ENCODE data around the gene IPO7.
A peak's percentile ranks its signal among the peaks of the same experiment; 100 is the strongest.
"Not testable (repeated sequence)": the region's sequence is repeated elsewhere in the genome, so short reads cannot be mapped to it uniquely, and the experiment has no call there.

The IPO7 gene

DNA sequence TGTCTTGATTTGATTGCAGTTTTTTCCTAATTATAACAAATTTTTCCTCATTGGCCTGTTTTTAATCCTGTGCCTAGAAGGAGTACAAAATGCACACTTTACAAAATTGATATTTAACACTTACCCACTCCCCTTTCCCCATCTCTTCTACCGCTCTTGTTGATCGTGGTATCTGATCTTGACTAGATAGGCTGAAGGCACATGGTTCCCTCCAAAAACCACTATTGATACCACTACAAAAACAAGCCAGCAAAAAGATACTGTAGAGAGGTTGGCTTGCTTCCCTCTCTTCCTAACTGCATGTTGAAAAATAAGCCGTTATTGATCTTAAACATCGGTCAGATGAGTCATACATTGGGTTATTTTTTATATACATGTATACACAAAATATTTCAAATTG, 61.8 kb downstream of the IPO7 start:
- Mint-ChIP-seq H3K36me3 (ENCODE audit: insufficient read depth) (peaks cover 42% of the 10 kb centered on the region), H3K27ac (ENCODE audit: low read depth) (no peak overlapping the region), H3K27me3 (no peaks in the 10 kb centered on the region), H3K9me3 (no peaks in the 10 kb centered on the region), H3K4me3 (no peak overlapping the region), H3K4me1 (no peaks in the 10 kb centered on the region)
- DNase-seq (ENCODE audit: low spot score in 2 of 2) (no peak), ATAC-seq (replicated peaks; ENCODE audit: extremely low read depth, poor library complexity, severe bottlenecking) (no peak)

DNA sequence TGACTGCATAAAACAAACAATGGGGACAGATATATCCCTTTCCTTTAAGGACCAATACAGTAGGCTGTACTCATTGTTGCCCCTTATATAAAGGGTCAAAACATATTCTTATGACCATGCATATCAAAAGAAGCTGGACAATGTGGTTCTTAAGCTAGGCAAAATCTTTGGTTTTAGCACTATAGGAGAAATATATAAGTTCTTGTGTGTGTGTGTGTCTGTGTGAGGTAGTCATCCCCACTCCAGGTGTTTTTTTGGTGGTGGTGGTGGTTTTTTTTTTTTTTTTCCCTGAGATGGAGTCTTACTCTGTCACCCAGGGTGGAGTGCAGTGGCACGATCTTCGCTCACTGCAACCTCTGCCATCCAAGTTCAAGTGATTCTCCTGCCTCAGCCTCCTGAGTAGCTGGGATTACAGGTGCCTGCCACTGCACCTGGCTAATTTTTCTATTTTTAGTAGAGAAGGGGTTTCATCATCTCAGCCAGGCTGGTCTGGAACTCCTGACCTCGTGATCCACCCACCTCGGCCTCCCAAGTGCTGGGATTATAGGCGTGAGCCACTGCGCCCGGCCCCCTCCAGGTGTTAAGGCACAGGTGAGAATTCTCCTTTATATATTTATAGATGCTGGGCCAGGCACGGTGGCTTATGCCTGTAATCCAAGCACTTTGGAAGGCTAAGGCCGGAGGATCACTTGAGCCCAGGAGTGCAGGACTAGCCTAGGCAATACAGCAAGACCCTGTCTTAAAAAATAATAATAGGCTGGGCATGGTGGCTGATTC, 64.3 kb downstream of the IPO7 start:
- ATAC-seq (replicated peaks; ENCODE audit: extremely low read depth, poor library complexity, severe bottlenecking), result no peak
- Mint-ChIP-seq H3K4me1 (no peaks in the 10 kb centered on the region), H3K36me3 (ENCODE audit: insufficient read depth) (peaks cover 20% of the 10 kb centered on the region), H3K4me3 (no peak overlapping the region), H3K27ac (ENCODE audit: low read depth) (no peak overlapping the region), H3K9me3 (peaks cover 4% of the 10 kb centered on the region), H3K27me3 (no peaks in the 10 kb centered on the region)
- DNase-seq (ENCODE audit: low spot score in 2 of 2), result no peak

DNA sequence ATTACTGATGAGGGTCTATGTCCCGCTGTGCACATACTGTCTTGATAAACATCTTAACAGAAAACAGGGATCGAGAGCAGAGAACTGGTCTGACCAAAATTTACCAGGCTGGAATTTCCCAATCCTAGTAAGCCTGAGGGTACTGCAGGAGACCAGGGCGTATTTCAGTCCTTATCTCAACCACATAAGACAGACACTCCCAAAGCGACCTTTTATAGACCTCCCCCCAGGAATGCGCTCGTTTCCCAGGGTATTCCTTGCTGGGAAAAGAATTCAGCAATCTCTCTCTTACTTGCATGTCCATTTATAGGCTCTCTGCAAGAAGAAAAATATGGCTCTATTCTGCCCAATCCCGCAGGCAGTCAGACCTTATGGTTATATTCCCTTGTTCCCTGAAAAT, 67.6 kb downstream of the IPO7 start:
- not testable (repeated sequence) for DNase-seq (ENCODE audit: low spot score in 2 of 2); H3K4me1 Mint-ChIP-seq; H3K36me3 Mint-ChIP-seq (ENCODE audit: insufficient read depth); H3K4me3 Mint-ChIP-seq; H3K27me3 Mint-ChIP-seq; H3K9me3 Mint-ChIP-seq; H3K27ac Mint-ChIP-seq (ENCODE audit: low read depth); ATAC-seq (replicated peaks; ENCODE audit: extremely low read depth, poor library complexity, severe bottlenecking)

DNA sequence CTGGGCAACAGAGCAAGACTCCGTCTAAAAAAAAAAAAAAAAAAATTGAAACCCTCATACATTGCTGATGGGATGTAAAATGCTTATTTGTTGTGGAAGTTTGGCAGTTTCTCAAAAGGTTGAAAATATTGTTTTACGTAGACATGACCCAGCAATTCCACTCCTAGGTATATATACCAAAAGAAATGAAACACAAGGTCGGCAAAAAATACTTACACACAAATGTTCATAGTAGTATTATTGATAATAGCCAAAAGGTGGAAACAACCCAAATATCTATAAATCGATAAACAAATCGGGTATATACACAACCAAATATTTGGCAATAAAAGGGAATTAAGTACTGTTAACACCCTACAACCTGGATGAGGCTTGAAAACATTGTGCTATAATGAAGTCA, 71.3 kb downstream of the IPO7 start:
- Mint-ChIP-seq H3K4me1 (peaks cover 12% of the 10 kb centered on the region), H3K27me3 (no peaks in the 10 kb centered on the region), H3K9me3 (peaks cover 4% of the 10 kb centered on the region), H3K36me3 (ENCODE audit: insufficient read depth) (peaks cover 7% of the 10 kb centered on the region), H3K4me3 (no peak overlapping the region), H3K27ac (ENCODE audit: low read depth) (no peak overlapping the region)
- ATAC-seq (replicated peaks; ENCODE audit: extremely low read depth, poor library complexity, severe bottlenecking) (no peak), DNase-seq (ENCODE audit: low spot score in 2 of 2) (no peak)

DNA sequence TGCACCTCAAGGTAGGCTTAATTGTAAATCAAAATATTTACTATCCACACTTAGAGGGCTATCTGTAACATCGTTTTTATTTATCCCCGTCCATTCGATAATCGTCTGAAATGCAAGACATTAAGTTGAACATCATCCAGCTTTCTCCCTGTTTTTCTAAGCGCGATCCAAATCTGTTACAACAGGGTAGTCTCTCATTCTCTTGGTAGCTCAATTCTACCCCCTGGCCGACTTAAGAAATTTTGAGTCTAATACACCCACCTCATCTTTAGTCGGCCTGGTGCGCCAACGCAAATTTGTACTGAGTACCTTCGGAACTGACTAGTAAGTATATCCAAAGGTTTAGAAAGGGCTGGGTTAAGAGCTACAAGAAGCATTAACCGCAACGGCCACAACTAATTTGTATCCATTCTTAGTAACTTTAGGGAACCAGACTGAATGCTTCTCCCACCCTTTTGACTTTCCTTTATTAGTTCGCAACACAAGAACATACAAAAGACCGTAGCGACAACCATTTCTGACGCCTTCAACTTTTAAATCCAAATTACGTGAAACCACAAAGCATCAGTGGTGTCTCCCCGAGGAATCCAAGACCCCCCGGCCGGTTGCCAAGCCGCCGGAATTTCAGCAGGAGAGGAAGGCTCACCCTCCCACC, 75.3 kb downstream of the IPO7 start:
- Mint-ChIP-seq H3K4me1 (peaks cover 34% of the 10 kb centered on the region), H3K4me3 (peak overlapping the region; percentile 94), H3K36me3 (ENCODE audit: insufficient read depth) (peaks cover 11% of the 10 kb centered on the region), H3K9me3 (no peaks in the 10 kb centered on the region), H3K27me3 (no peaks in the 10 kb centered on the region), H3K27ac (ENCODE audit: low read depth) (peak overlapping the region; percentile 100)
- peak in 1 of 2 donors; percentile 15 for DNase-seq (ENCODE audit: low spot score in 2 of 2)
- no peak for ATAC-seq (replicated peaks; ENCODE audit: extremely low read depth, poor library complexity, severe bottlenecking)

DNA sequence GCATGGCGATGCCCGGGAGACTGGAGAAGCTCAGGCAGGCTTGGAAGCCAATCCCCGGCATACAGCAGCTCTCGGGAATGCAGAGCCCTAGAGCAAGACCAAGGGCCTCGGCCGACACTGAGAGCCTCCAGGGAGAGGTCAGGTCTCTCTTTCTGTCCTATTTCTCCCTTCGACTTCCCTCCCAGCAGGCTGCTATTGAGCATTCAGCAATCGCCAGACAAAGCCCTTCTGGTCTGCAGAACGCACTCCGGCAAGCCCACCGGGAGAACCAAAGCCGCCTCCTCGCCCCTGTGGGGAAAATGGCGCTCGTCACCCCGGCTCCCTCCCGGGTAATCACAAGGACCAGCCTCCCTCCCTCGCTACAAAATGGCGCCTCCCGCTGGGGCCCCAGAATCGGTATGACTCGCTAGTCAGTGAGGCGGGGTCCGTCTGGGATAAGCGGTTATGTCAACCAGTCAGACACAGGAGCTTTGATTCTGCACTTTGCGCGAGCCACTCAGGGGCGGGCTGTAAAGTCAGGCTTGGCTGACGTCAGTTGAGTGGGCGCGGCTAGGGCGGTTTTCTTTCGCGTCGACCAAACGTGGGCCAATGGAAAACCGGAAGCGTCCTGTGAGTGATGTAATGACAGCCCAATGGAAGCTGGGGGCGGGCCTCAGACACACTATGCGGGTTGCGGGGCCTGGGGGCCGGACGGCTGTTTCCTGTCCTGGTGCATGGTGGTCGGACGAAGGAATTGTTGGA, 76.0 kb downstream of the IPO7 start, which contains the start of gene ZNF143:
Gene ZNF143 (plus strand): TSS at position 691 of the 741 bp plus-strand sequence. CDS start 10,297 bp downstream, outside the sequence.
- Mint-ChIP-seq H3K4me1 (peaks cover 34% of the 10 kb centered on the region), H3K4me3 (peak within 1 kb of the TSS; percentile 94), H3K27ac (ENCODE audit: low read depth) (peak within 1 kb of the TSS; percentile 100), H3K36me3 (ENCODE audit: insufficient read depth) (peaks cover 11% of the 10 kb centered on the region), H3K27me3 (no peaks in the 10 kb centered on the region), H3K9me3 (no peaks in the 10 kb centered on the region)
- ATAC-seq (replicated peaks; ENCODE audit: extremely low read depth, poor library complexity, severe bottlenecking) (peak; percentile 88), DNase-seq (ENCODE audit: low spot score in 2 of 2) (peak; percentile 99 to 100)

DNA sequence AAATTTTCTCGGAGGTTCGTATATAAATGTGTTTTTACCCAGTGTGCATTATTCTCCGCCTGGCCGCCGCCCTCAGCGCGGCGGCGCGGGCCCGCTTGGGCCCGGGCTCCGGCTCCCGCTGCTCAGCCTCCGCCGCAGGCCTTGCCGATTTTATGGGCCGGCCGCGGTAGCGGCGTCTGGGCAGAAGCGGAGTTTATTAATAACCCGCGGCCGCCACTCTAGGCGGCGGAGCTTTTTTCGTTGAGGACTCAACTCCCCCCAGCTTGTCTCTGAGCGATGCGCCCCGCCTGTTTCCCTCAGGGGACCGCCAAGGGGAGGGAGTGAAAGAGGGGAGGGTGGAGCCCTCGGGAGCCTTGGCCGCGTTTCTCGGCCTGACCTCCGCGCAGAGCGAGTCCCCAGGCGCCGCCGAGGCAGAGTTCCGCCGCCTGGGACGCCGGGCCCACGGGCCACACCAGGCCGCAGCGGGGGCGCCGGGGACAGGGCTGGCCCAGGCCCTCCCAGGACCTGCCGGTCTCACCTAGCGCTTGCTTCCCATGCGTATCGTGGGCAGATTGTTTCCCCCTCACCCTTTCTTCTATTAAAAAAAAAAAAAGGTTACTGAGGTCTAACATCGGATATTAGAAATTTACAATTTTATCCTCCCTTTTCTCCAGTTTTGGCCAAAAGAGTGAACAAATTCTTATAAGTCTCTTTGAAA, 76.8 kb downstream of the IPO7 start:
- DNase-seq (ENCODE audit: low spot score in 2 of 2) (peak; percentile 65 to 78), ATAC-seq (replicated peaks; ENCODE audit: extremely low read depth, poor library complexity, severe bottlenecking) (peak; percentile 47)
- Mint-ChIP-seq H3K9me3 (no peaks in the 10 kb centered on the region), H3K4me1 (peaks cover 34% of the 10 kb centered on the region), H3K27me3 (no peaks in the 10 kb centered on the region), H3K4me3 (peak overlapping the region; percentile 94), H3K36me3 (ENCODE audit: insufficient read depth) (peaks cover 11% of the 10 kb centered on the region), H3K27ac (ENCODE audit: low read depth) (peak overlapping the region; percentile 100)

DNA sequence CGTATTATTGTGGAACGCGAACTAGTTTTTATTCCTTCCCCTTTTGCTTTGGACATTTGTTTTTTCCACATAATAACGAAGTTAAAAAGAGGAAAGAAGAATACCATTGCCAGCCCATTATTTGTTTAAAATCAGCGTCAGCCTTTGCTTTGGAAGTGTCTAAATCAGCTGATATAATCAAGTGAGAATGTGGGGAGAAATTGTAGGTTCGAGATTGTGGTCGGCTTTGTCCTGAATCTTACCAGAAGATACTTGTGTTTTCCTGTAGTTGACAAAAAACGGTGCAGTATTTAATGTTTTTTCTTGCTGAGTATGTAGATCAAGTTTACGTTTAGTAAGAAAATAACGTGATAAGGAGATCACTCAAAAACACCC, 77.3 kb downstream of the IPO7 start:
- ATAC-seq (replicated peaks; ENCODE audit: extremely low read depth, poor library complexity, severe bottlenecking), result no peak
- Mint-ChIP-seq H3K4me3 (peak overlapping the region; percentile 94), H3K27ac (ENCODE audit: low read depth) (peak overlapping the region; percentile 100), H3K4me1 (peaks cover 38% of the 10 kb centered on the region), H3K27me3 (no peaks in the 10 kb centered on the region), H3K36me3 (ENCODE audit: insufficient read depth) (peaks cover 12% of the 10 kb centered on the region), H3K9me3 (no peaks in the 10 kb centered on the region)
- DNase-seq (ENCODE audit: low spot score in 2 of 2), result no peak

DNA sequence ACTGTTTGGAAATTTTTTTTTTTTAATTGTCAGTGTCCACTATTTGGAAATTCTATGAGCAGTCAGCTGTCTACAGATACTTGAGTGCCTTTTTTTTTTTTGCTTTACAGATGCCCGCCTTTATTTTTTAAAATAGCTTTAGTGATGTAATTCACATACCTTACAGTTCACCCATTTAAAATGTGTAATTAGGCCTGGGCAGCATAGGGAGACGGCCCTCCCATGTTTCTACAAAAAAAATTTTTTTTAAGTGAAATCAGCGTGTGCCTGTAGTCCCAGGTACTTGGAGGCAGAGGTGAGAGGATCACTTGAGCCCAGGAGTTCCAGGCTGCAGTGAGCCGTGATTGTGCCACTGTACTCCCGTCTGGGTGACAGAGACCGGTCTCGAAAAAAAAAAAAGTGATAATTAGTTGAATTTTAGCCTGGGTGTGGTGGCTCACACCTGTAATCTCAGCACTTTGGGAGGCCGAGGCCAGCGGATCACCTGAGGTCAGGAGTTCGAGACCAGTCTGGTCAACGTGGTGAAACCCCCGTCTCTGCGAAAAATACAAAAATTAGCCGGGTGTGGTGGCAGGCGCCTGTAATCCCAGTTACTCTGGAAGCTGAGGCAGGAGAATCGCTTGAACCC, 77.8 kb downstream of the IPO7 start:
- Mint-ChIP-seq H3K36me3 (ENCODE audit: insufficient read depth) (peaks cover 16% of the 10 kb centered on the region), H3K4me3 (peak overlapping the region; percentile 94), H3K9me3 (no peaks in the 10 kb centered on the region), H3K27me3 (no peaks in the 10 kb centered on the region), H3K27ac (ENCODE audit: low read depth) (peak overlapping the region; percentile 100), H3K4me1 (peaks cover 40% of the 10 kb centered on the region)
- DNase-seq (ENCODE audit: low spot score in 2 of 2) (no peak), ATAC-seq (replicated peaks; ENCODE audit: extremely low read depth, poor library complexity, severe bottlenecking) (no peak)

DNA sequence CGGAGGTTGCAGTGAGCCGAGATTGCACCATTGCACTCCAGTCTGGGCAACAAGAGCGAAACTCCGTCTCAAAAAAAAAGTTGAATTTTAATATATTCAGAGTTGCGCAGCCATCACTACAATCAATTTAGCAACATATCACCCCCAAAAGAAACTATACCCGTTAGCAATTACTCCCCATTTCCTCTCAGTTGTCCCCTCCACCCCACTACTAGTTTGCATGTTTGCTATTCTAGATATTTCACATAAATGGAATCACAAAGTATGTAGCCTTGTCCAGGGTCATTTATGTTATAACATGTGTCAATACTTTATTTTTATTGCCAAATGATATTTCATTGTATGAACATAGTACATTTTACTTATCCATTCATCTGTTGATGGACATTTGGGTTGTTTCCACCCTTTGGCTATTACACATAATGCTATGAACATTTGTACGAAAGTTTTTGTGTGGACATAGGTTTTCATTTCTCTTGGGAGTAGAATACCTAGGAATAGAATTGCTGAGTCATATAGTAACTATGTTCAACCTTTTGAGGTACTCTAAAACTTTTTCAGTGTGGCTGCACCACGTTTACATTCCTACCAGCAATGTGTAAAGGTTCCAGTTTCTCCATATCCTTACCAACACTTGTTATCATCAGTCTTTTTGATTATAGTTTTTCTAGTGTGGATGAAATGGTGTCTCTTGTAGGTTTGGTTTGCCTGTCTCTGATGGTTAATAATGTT, 78.5 kb downstream of the IPO7 start:
- peaks cover 17% of the 10 kb centered on the region for H3K36me3 Mint-ChIP-seq (ENCODE audit: insufficient read depth)
- no peak for DNase-seq (ENCODE audit: low spot score in 2 of 2)

DNA sequence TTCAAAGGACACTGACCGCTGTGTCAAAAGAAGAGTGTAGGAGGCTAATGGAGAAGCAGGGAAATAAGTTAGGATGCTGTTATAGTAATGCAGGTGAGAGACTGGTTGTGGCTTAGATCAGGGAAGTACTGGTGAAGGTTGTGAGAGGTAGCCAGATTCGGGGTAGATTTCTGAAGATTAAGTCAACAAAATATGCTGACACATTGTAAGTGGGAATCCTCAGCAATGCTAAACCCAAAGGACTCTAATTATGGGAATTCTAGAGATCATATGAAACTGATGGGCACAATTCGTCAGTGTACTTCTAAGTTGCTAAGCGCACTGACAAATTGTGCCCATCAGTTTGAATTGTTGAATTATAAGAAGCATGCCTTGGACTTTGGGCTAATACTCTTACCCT, 86.3 kb downstream of the IPO7 start:
- DNase-seq (ENCODE audit: low spot score in 2 of 2), result no peak
- Mint-ChIP-seq H3K4me3 (no peak overlapping the region), H3K27me3 (no peaks in the 10 kb centered on the region), H3K9me3 (no peaks in the 10 kb centered on the region), H3K4me1 (peaks cover 22% of the 10 kb centered on the region), H3K27ac (ENCODE audit: low read depth) (peak overlapping the region; percentile 24), H3K36me3 (ENCODE audit: insufficient read depth) (peaks cover 48% of the 10 kb centered on the region)
- ATAC-seq (replicated peaks; ENCODE audit: extremely low read depth, poor library complexity, severe bottlenecking), result no peak

More for the DNA sequence above, 78.5 kb downstream of the IPO7 start:
- H3K9me3 Mint-ChIP-seq, result no peaks in the 10 kb centered on the region
- H3K27ac Mint-ChIP-seq (ENCODE audit: low read depth), result peak overlapping the region; percentile 29
- no peak for ATAC-seq (replicated peaks; ENCODE audit: extremely low read depth, poor library complexity, severe bottlenecking)
- no peaks in the 10 kb centered on the region for H3K27me3 Mint-ChIP-seq
- peaks cover 43% of the 10 kb centered on the region for H3K4me1 Mint-ChIP-seq
- peak overlapping the region; percentile 66 for H3K4me3 Mint-ChIP-seq

All from central memory CD8-positive, alpha-beta T cell (primary cell).